HG02938 (cell line): ENCODE measurements around the gene MORN3.
"Not testable (repeated sequence)": the region's sequence is repeated elsewhere in the genome, so short reads cannot be mapped to it uniquely, and the experiment has no call there.

Experiments used
- ATAC-seq: cut with Tn5 transposase; IDR thresholded peaks from one replicate; pipeline ENCODE4 v1.9.1; 2021; ENCODE audit warnings: mild to moderate bottlenecking, moderate library complexity; ENCODE audit not compliant: unreplicated experiment

Gene MORN3

GRCh38 chr12:121641343-121641630, 28.2 kb downstream of the MORN3 start:
- ATAC-seq: no peak

DNA sequence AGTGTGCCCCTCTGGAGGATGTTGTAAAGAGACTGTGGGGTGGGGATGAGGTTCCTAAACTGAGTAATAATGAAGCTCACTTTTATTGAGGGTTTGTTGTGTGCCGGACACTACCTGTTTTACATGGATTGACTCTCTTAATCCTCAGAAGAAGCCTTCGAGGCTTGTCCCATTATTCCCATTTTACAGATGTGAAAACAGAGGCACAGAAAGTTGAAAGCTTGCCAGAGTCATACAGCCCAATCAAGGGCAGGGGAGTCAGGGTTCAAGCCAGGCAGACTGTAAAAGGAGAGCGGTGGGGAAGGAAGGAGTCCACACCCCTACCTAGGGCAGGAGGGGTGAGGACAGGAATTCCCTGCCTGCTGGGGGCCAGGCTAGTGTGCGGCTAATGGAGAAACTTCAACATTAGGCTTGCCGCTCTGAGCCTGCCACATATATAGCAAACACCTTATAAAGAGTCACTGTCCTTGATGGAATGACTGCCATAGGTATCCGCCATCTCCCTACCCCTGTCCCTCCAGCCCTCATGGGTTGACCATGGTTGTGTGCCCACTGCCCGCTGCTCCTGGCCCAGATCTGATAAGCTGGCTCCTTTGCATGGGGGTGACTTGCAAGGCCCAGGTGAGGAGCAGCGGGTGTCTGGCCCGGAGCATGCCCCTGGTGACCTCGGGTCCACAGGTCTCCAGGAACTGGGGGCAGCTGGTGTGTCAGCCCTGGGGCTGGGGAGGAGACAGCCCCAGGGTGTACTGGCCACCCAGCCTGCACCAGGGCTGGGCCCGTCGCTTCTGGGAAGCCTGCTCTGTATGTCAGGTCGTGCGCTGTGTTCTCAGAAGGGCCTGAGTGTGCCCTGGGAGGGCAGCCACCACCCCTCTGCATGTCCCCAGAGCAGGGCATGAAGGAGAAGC, 30.9 kb downstream of the MORN3 start:
- ATAC-seq: no peak

DNA sequence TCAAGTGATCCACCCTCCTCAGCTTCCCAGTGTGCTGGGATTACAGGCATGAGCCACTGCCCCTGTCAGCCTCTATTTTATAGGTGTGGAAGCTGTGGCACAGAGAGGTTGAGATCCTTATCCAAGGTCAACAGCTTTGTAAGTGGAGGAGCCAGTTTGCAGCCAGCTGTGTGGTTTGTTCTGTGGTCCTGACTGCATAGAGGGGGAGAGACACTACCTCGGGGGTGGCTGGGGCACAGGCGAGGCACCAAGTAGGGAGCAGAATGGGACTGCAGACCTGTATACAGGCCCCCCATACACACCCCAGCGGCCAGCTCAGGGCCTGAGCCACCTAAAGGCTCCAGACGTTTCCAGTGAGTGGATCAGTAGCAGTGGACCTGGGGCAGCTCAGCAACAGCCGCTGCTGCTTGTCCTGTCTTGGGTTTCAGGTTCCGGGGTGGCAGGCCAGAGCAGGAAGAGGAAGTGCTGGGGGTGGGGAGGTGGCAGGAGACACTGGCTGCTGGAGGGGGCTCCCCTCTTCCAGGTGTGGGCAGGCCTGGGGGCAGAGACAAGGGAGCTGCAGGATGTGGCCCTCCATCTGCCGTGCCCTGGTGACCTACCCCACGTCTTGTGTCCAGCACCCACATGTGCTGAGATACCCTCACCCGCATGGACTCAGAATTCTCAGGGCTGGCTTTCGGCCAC, 32.1 kb downstream of the MORN3 start:
- ATAC-seq: no peak

DNA sequence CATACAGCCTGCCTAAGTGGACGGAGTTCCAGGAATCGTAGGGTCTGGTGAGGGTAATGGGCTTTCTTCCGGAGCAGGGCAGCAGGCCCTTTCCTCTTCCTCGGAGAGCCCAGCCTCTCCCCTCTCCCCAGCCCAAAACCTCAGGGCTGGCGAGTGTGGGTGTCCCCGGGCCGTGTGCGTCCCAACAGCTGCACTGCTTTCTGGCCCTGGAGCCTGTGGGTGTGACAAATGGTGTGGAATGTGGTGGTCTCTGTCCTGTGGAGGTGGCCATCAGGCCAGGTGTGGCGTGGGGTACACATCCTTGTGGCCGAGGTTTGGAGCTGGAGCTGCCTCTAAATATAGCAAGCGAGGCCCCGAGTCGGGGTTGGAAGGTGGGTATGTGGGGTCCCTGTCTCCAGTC, 34.6 kb downstream of the MORN3 start:
- ATAC-seq: no peak

GRCh38 chr12:121633833-121634196, 35.6 kb downstream of the MORN3 start:
- ATAC-seq: not testable (repeated sequence)

GRCh38 chr12:121632069-121632970, 37.1 kb downstream of the MORN3 start:
- ATAC-seq: no peak

DNA sequence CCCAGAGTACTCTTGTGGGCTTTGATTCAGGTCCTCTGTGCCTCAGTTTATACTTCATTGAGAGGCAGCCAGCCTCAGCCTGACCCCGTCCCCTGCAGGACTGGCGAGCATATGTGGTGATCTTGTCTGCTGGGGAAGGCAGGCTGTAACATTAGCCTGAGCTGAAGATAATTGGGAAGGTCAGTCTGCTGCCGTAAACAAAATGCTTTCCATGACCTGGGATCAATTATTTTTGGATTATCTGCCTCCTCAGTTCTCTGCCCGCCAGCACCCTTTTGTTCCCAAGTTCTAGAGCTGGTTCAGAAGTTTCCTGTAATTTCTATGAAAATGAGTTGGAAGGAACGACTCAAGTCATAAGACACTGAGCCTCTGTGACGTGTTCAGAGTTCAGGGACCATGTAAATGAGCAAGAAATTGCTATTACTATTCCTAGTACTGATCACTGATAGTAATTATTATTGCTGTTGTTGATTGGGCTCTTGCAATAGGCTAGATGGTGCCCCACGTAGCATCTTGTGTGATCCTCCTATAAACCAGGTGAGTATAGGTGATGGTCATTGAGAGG, 38.6 kb downstream of the MORN3 start:
- no peak for ATAC-seq

DNA sequence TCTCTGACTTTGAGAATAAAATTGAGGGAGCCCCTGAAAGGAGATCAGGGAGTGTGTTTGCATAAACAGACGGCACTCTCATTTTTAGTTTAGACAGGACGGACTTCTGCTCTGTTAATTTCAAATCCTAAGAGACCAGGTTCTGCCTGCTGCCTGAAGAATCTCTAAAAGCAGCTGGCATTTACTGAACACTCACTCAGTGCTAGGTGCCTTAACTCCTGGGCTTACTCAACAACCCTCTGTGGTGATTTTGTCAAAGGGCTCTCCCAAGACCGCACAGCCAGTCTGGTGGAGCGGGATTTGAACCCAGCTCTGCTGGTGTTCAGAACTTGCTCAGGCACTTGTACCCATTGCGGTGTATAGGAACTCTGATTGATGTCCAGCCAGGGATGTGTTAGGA, 40.9 kb downstream of the MORN3 start:
- ATAC-seq: no peak

GRCh38 chr12:121628037-121628436, 41.4 kb downstream of the MORN3 start:
- ATAC-seq: no peak

DNA sequence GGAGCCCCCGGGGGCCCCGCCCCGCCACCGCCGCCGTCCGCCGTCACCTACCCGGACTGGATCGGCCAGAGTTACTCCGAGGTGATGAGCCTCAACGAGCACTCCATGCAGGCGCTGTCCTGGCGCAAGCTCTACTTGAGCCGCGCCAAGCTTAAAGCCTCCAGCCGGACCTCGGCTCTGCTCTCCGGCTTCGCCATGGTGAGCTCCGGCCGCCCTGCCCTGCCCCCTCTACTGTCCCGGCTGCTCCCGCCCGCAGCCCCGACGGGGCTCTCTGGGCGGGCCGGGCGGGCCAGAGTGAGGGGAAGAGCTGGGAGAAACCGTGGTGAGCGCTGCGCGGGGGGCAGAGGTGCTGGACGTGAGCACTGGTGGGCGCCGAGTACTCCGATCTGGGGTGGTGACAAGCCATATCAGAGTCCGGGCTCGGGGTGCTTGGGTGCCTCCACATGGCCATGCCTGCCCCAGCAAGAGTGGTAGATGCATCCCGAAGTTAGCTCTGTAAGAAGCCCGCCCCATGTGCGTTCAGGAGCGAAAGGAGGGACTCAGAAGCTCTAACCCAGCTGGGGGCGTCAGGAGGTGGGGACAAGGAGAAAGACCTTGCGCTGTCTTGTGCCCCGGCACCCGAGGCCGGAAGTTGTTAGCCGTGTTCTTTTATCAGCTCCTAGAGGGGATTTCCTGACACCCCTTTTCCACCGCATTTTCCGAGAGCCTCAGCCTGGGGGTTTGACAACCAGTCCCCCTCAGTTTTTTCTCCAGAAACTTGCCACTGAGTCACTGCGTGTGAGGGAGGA, 42.4 kb downstream of the MORN3 start:
- peak; percentile 34 for ATAC-seq

DNA sequence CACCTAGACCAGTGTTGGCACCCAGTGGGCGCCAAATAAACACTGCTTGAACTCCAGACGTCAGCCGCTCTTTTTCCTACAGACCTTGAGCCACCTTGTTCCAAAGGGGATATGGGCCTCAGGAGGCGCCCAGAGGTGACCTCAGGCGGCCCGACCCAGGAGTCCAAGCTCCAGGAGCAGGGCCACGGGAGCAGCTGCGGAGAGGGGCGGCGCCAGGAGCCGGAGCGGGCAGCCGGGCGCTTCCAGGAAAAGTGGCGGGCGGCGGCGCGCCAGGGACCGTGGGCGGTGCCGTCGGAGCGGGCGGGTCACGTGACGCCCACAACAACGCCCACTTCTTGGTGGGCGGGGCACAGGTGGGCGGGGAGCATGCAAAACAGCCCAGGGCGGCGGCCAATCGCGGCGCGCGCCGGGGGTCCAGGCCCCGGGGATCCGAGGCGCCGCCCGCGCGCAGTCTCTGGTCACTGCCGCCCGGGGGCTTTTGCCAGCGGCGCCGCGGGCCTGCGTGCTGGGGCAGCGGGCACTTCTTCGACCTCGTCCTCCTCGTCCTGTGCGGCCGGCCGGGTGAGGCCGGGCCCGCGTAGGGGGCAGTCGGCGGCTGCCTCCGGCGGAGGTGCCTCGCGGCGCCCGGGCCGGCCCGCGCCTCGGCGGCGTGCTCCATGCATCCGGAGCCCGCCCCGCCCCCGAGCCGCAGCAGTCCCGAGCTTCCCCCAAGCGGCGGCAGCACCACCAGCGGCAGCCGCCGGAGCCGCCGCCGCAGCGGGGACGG, 43.2 kb downstream of the MORN3 start, which contains the start of gene ORAI1:
TSS of gene ORAI1 (plus strand) at position 444 of the 766 bp plus-strand sequence.
- peak; percentile 44 for ATAC-seq

DNA sequence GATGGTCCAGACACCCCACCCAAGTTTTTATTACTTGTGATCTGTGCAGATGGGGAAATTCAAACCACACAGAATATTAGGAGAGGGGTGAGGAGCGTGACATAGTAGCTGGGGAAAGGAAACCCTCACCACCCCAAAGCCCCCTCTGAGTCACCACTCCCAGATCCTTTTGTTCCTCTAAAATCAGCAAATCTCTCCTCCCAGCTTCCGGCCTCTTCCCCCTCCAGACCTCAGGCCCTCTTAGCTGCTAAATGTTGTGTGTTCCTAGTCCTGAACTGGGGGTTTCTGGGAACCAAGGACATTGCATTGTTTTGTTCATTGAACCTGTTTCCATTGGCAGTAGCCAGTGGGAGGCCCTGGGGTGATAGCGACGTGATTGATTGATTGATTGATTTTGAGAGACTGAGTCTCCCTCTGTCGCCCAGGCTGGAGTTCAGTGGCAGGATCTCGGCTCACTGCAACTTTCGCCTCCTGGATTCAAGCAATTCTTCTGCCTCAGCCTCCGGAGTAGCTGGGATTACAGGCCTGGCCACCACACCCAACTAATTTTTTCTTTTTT, 49.0 kb downstream of the MORN3 start:
- ATAC-seq: no peak

GRCh38 chr12:121618659-121619233, 50.7 kb downstream of the MORN3 start:
- ATAC-seq: no peak

- ATAC-seq: no peak
These were observed 54.5 kb downstream of the MORN3 start for GRCh38 chr12:121614872-121615467.

DNA sequence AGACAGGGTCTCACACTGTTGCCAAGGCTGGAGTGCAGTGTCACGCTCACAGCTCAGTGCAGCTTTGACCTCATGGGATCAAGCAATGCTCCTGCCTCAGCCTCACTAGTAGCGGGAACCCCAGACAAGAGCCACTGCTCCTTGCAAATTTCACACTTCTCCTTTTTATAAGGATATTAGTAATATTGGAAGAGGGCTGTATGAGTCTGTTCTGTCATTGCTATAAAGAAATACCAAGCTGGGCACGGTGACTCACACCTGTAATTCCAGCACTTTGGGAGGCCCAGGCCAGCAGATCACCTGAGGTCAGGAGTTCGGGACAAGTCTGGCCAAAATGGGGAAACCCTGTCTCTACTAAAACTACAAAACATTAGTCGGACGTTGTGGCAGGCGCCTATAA, 56.0 kb downstream of the MORN3 start:
- ATAC-seq: no peak

DNA sequence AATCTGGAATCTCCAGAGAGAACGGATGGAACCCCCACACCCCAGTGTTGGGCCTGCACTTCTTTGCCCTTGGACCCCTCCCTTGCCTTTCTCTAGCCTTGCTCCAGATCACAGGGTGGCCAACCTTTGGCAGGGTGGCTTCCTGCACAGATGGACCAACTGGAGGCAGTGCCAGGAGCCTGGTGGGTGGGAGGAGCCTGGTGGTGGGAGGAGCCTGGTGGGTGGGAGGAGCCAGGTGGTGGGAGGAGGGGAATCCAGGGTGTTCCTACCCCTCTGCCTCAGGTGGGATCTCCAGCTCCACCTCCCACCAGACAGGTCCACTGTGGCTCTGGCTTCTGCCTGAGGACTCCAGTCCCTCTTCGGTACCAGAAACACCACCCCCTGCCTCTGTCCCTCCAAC, 58.1 kb downstream of the MORN3 start:
- ATAC-seq: no peak

GRCh38 chr12:121610239-121611149, 59.0 kb downstream of the MORN3 start:
- no peak for ATAC-seq
